H9 (cell line): Measurements from ENCODE around the gene ISYNA1. TPM values are rescaled to one million over a fixed set of nuclear protein-coding genes. Genes with fewer than 3 reads are reported as not detected.

ENCODE experiments used
- DNase-seq: peaks from one replicate; pipeline ENCODE4 v3.0.0-alpha.2; 2017
- H2AFZ ChIP-seq: one replicate; pipeline ENCODE4 v1.6.1; 2013; ENCODE audit warnings: mild to moderate bottlenecking, low read length, control low read depth, moderate library complexity
- H2AK5ac ChIP-seq: 2 replicates; pipeline ENCODE4 v1.6.1; 2013; ENCODE audit warnings: low read length, control low read depth, mixed read lengths; ENCODE audit not compliant: insufficient read length
- H2BK120ac ChIP-seq: one replicate; pipeline ENCODE4 v1.6.1; 2013; ENCODE audit warnings: low read depth, mild to moderate bottlenecking, low read length, control low read depth, inconsistent platforms; ENCODE audit not compliant: poor library complexity, severe bottlenecking
- H2BK12ac ChIP-seq: 2 replicates; pipeline ENCODE4 v1.6.1; 2013; ENCODE audit warnings: low read length, control low read depth, mixed read lengths, low read depth; ENCODE audit not compliant: insufficient read length
- H2BK15ac ChIP-seq: 2 replicates; pipeline ENCODE4 v1.6.1; 2013; ENCODE audit warnings: low read depth, low read length, control low read depth
- H2BK20ac ChIP-seq: one replicate; pipeline ENCODE4 v1.6.1; 2013; ENCODE audit warnings: low read depth, mild to moderate bottlenecking, low read length, control low read depth, inconsistent platforms; ENCODE audit not compliant: poor library complexity, severe bottlenecking
- H2BK5ac ChIP-seq: 2 replicates; pipeline ENCODE4 v1.6.1; 2013; ENCODE audit warnings: low read length, control low read depth, mixed read lengths; ENCODE audit not compliant: insufficient read length
- H3K14ac ChIP-seq: 2 replicates; pipeline ENCODE4 v1.6.1; 2013; ENCODE audit warnings: low read length, control low read depth; ENCODE audit not compliant: insufficient read depth
- H3K18ac ChIP-seq: 2 replicates; pipeline ENCODE4 v1.6.1; 2013; ENCODE audit warnings: low read depth, mild to moderate bottlenecking, mixed read lengths, low read length, control low read depth; ENCODE audit not compliant: insufficient read length
- H3K23ac ChIP-seq: 2 replicates; pipeline ENCODE4 v1.6.1; 2013; ENCODE audit warnings: low read length, control low read depth, mixed read lengths, low read depth; ENCODE audit not compliant: insufficient read length
- H3K23me2 ChIP-seq: 2 replicates; pipeline ENCODE4 v1.6.1; 2013; ENCODE audit warnings: low read depth, mild to moderate bottlenecking, mixed read lengths, low read length, control low read depth; ENCODE audit not compliant: insufficient read length, poor library complexity, severe bottlenecking
- H3K27ac ChIP-seq: 2 replicates; pipeline ENCODE4 v1.5.1; 2013; ENCODE audit warnings: low read length, control low read depth, mixed read lengths, low read depth; ENCODE audit not compliant: insufficient read length
- H3K27me3 ChIP-seq: 2 replicates; pipeline ENCODE4 v1.6.1; 2013; ENCODE audit warnings: low read length, control low read depth, inconsistent platforms; ENCODE audit not compliant: insufficient read depth
- H3K4ac ChIP-seq: 2 replicates; pipeline ENCODE4 v1.6.1; 2013; ENCODE audit warnings: low read depth, mild to moderate bottlenecking, control low read depth, inconsistent platforms, low read length, moderate library complexity
- H3K4me1 ChIP-seq: 2 replicates; pipeline ENCODE4 v1.6.1; 2013; ENCODE audit warnings: low read length, control low read depth, inconsistent platforms; ENCODE audit not compliant: insufficient read depth
- H3K4me2 ChIP-seq: 2 replicates; pipeline ENCODE4 v1.6.1; 2013; ENCODE audit warnings: low read length, control low read depth, mixed read lengths; ENCODE audit not compliant: insufficient read length, insufficient read depth
- H3K56ac ChIP-seq: 2 replicates; pipeline ENCODE4 v1.6.1; 2013; ENCODE audit warnings: low read depth, mild to moderate bottlenecking, mixed read lengths, low read length, control low read depth; ENCODE audit not compliant: insufficient read length
- H3K79me1 ChIP-seq: 2 replicates; pipeline ENCODE4 v1.6.1; 2013; ENCODE audit warnings: low read depth, mild to moderate bottlenecking, moderate library complexity, low read length, control low read depth, inconsistent platforms; ENCODE audit not compliant: insufficient read depth, poor library complexity, severe bottlenecking
- H3K79me2 ChIP-seq: 2 replicates; pipeline ENCODE4 v1.6.1; 2013; ENCODE audit warnings: low read length, control low read depth, inconsistent platforms; ENCODE audit not compliant: insufficient read depth
- H3K9ac ChIP-seq: 2 replicates; pipeline ENCODE4 v1.6.1; 2013; ENCODE audit warnings: low read length, control low read depth, mixed read lengths; ENCODE audit not compliant: insufficient read length; ENCODE audit errors: extremely low read depth
- H3K9me3 ChIP-seq: one replicate; pipeline ENCODE4 v1.6.1; 2013; ENCODE audit warnings: low read depth, low read length, inconsistent platforms; ENCODE audit not compliant: control insufficient read depth
- H3T11ph ChIP-seq: one replicate; pipeline ENCODE4 v1.6.1; 2013; ENCODE audit warnings: mild to moderate bottlenecking, low read length, control low read depth, inconsistent platforms
- H4K20me1 ChIP-seq: one replicate; pipeline ENCODE4 v1.6.1; 2013; ENCODE audit not compliant: control insufficient read depth, insufficient read length, insufficient read depth
- H4K5ac ChIP-seq: 2 replicates; pipeline ENCODE4 v1.6.1; 2013; ENCODE audit warnings: low read depth, mild to moderate bottlenecking, mixed read lengths, low read length, control low read depth; ENCODE audit not compliant: insufficient read length
- H4K8ac ChIP-seq: replicated peaks from 2 replicates; pipeline ENCODE4 v1.6.1; 2013; ENCODE audit warnings: low read length, control low read depth, mixed read lengths, low read depth; ENCODE audit not compliant: insufficient read length
- H4K91ac ChIP-seq: 2 replicates; pipeline ENCODE4 v1.6.1; 2013; ENCODE audit warnings: low read depth, mild to moderate bottlenecking, moderate library complexity, mixed read lengths, low read length, control low read depth; ENCODE audit not compliant: insufficient read length
- H3K27ac Mint-ChIP-seq, 3 experiments: 2 replicates in 2 of 3; 3 replicates in 1 of 3; pipeline ENCODE4 v1.8.0; 2020 to 2021; ENCODE audit warnings: mixed read lengths in 3 of 3, mild to moderate bottlenecking in 1 of 3, moderate library complexity in 1 of 3
- H3K27me3 Mint-ChIP-seq: 2 replicates; pipeline ENCODE4 v1.8.0; 2021; ENCODE audit warnings: low read depth, mild to moderate bottlenecking, moderate library complexity, mixed read lengths
- H3K36me3 Mint-ChIP-seq, 3 experiments: 2 replicates in 2 of 3; 3 replicates in 1 of 3; pipeline ENCODE4 v1.8.0; 2020 to 2021; ENCODE audit warnings: low read depth in 3 of 3, mixed read lengths in 3 of 3; ENCODE audit not compliant: insufficient read depth in 1 of 3
- H3K4me1 Mint-ChIP-seq, 2 experiments: 2 replicates each; pipeline ENCODE4 v1.8.0; 2020; ENCODE audit warnings: mixed read lengths in 2 of 2
- H3K4me3 Mint-ChIP-seq, 2 experiments: 2 replicates in 1 of 2; 3 replicates in 1 of 2; pipeline ENCODE4 v1.8.0; 2020 to 2021; ENCODE audit warnings: mild to moderate bottlenecking in 2 of 2, mixed read lengths in 2 of 2, moderate library complexity in 1 of 2
- H3K9me3 Mint-ChIP-seq, 2 experiments: 2 replicates in 1 of 2; 3 replicates in 1 of 2; pipeline ENCODE4 v1.8.0; 2020; ENCODE audit warnings: mild to moderate bottlenecking in 2 of 2, mixed read lengths in 2 of 2, moderate library complexity in 1 of 2
- WGBS: extraction: QIAGEN DNeasy Blood & Tissue Kit; methylation state at CpG from one replicate; pipeline ENCODE4 v1.1.7; 2013; ENCODE audit warnings: missing lambda C conversion rate, low lambda C conversion rate, mixed read lengths; ENCODE audit not compliant: insufficient read length; ENCODE audit errors: extremely low coverage; 5-methylcytosine and 5-hydroxymethylcytosine counted together
- total RNA-seq: library from RNA; stranded (reverse); gene quantifications from 2 replicates; pipeline ENCODE4 v1.2.1, GENCODE V29; 2021
- TF ChIP-seq, protein P1 (sequence below): fragments of 200-600 bp; sonication (generic); conservative IDR thresholded peaks from 3 replicates; pipeline ENCODE4 v1.8.0; 2021; ENCODE audit warnings: antibody characterized with exemption, mild to moderate bottlenecking

Gene ISYNA1
- total RNA-seq, 1 experiment from 2014 or later: 241 TPM

GRCh38 chr19:18439910-18440237 lies 1.9 kb upstream of the ISYNA1 start:
- no peak for DNase-seq
- Histone ChIP-seq H3T11ph (no peak overlapping the region), H4K20me1 (peaks cover 2% of the 10 kb centered on the region), H3K4me2 (no peak overlapping the region), H3K27ac (no peak overlapping the region), H2AFZ (no peak overlapping the region), H4K91ac (no peak overlapping the region), H3K79me2 (no peaks in the 10 kb centered on the region), H3K9me3 (no peaks in the 10 kb centered on the region), H4K8ac (no peak overlapping the region), H3K4me1 (peaks cover 7% of the 10 kb centered on the region; the same call in 1 of the 2 replicates), H2BK20ac (no peak overlapping the region), H3K23ac (no peak overlapping the region), H3K18ac (no peak overlapping the region), H3K14ac (no peak overlapping the region), H3K4ac (no peak overlapping the region), H3K79me1 (no peaks in the 10 kb centered on the region), H4K5ac (no peak overlapping the region), H2BK15ac (no peak overlapping the region), H3K56ac (no peak overlapping the region), H3K9ac (no peak overlapping the region), H2BK120ac (no peak overlapping the region), H2AK5ac (no peak overlapping the region), H3K27me3 (no peaks in the 10 kb centered on the region), H2BK5ac (no peak overlapping the region), H2BK12ac (no peak overlapping the region), H3K23me2 (peaks cover 10% of the 10 kb centered on the region)
- Mint-ChIP-seq H3K27ac (peak overlapping the region; percentile 71 to 89 (median 88); a peak in 4 of 7 replicates), H3K27me3 (peaks cover 3% of the 10 kb centered on the region), H3K4me3 (peak overlapping the region in 1 of 2 experiments; percentile 55; a peak in 2 of 5 replicates), H3K36me3 (peaks cover 7 to 27% (median 21%) of the 10 kb centered on the region in 3 experiments; a peak in 6 of 7 replicates), H3K4me1 (peaks cover 23 to 28% of the 10 kb centered on the region in 2 experiments), H3K9me3 (peaks cover 3% of the 10 kb centered on the region in 2 experiments; a peak in 4 of 5 replicates)
- TF ChIP-seq, protein P1, sequence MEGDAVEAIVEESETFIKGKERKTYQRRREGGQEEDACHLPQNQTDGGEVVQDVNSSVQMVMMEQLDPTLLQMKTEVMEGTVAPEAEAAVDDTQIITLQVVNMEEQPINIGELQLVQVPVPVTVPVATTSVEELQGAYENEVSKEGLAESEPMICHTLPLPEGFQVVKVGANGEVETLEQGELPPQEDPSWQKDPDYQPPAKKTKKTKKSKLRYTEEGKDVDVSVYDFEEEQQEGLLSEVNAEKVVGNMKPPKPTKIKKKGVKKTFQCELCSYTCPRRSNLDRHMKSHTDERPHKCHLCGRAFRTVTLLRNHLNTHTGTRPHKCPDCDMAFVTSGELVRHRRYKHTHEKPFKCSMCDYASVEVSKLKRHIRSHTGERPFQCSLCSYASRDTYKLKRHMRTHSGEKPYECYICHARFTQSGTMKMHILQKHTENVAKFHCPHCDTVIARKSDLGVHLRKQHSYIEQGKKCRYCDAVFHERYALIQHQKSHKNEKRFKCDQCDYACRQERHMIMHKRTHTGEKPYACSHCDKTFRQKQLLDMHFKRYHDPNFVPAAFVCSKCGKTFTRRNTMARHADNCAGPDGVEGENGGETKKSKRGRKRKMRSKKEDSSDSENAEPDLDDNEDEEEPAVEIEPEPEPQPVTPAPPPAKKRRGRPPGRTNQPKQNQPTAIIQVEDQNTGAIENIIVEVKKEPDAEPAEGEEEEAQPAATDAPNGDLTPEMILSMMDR: no peak
- no CpG with 5 or more reads among the region's 9 CpGs for WGBS
